Chondrocyte (in vitro differentiated cells): ENCODE measurements around the gene MACROD2. TPM values are rescaled to one million over a fixed set of nuclear protein-coding genes. Genes with fewer than 3 reads are reported as not detected.

Experiments
- DNase-seq: peaks from one replicate; pipeline ENCODE4 v3.0.0; 2021; ENCODE audit warnings: mixed read lengths, low spot score
- H3K27ac Mint-ChIP-seq: one replicate; pipeline ENCODE4 v1.8.0; 2021; ENCODE audit warnings: mild to moderate bottlenecking, moderate library complexity, mixed read lengths; ENCODE audit not compliant: unreplicated experiment
- H3K27me3 Mint-ChIP-seq: 2 replicates; pipeline ENCODE4 v1.8.0; 2021; ENCODE audit warnings: low read depth, mixed read lengths
- H3K36me3 Mint-ChIP-seq: 2 replicates; pipeline ENCODE4 v1.8.0; 2021; ENCODE audit warnings: low read depth, mixed read lengths
- H3K4me1 Mint-ChIP-seq: 2 replicates; pipeline ENCODE4 v1.8.0; 2021; ENCODE audit warnings: low read depth, mild to moderate bottlenecking, mixed read lengths
- H3K4me3 Mint-ChIP-seq: one replicate; pipeline ENCODE4 v1.8.0; 2021; ENCODE audit warnings: mild to moderate bottlenecking, moderate library complexity, mixed read lengths; ENCODE audit not compliant: unreplicated experiment
- H3K9me3 Mint-ChIP-seq: 2 replicates; pipeline ENCODE4 v1.8.0; 2021; ENCODE audit warnings: low read depth, mixed read lengths
- total RNA-seq: library from RNA; stranded (reverse); gene quantifications from 3 replicates; pipeline ENCODE4 v1.2.1, GENCODE V29; 2021
- TF ChIP-seq, protein P1 (sequence below): fragments of 200-600 bp; sonication (generic); IDR thresholded peaks from 2 replicates; pipeline ENCODE4 v1.5.0; 2021; ENCODE audit warnings: antibody characterized with exemption, mild to moderate bottlenecking, moderate library complexity

MACROD2 gene
- total RNA-seq, 1 donor from 2014 or later = 3.2 TPM

DNA sequence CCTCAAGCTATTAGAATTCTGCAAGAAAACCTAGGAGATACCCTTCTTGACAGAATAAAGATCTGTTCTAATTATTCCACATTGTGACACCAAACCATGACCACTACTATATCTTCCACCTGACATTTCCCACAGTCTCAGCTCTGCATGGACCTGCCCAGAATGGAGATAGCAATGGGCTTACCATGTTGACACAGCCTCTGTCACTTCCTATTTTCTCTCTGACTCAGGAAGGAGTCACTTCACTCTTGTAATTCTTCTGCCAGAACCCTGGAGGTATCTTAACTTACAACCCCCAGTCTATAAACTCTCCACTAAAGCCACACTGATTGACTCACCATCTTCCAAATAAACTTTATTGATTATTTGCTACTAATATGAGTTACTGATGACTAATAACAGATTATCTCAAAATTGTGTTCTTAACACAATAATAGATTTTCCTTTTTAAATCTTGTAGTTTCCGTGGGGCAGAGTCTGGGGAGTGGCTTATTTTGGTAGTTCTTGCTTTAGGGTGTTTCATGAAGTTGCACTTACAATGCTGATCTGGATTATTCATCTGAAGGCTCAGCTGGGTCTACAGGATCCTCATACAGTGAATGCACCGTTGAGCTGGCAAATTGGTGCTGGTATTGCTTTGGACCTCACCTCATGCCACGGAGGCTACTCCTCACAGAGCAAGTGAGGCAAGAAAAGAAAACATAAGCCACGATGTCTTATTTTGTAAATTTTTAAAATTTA lies 1708.0 kb downstream of the MACROD2 start:
- no peaks in the 10 kb centered on the region for H3K36me3 Mint-ChIP-seq
- no peaks in the 10 kb centered on the region for H3K27me3 Mint-ChIP-seq
- H3K4me1 Mint-ChIP-seq = peaks cover 19% of the 10 kb centered on the region
- H3K4me3 Mint-ChIP-seq = no peak overlapping the region
- peaks cover 4% of the 10 kb centered on the region for H3K9me3 Mint-ChIP-seq
- DNase-seq = no peak
- no peak overlapping the region for H3K27ac Mint-ChIP-seq
- TF ChIP-seq, protein P1, sequence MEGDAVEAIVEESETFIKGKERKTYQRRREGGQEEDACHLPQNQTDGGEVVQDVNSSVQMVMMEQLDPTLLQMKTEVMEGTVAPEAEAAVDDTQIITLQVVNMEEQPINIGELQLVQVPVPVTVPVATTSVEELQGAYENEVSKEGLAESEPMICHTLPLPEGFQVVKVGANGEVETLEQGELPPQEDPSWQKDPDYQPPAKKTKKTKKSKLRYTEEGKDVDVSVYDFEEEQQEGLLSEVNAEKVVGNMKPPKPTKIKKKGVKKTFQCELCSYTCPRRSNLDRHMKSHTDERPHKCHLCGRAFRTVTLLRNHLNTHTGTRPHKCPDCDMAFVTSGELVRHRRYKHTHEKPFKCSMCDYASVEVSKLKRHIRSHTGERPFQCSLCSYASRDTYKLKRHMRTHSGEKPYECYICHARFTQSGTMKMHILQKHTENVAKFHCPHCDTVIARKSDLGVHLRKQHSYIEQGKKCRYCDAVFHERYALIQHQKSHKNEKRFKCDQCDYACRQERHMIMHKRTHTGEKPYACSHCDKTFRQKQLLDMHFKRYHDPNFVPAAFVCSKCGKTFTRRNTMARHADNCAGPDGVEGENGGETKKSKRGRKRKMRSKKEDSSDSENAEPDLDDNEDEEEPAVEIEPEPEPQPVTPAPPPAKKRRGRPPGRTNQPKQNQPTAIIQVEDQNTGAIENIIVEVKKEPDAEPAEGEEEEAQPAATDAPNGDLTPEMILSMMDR = no peak

DNA sequence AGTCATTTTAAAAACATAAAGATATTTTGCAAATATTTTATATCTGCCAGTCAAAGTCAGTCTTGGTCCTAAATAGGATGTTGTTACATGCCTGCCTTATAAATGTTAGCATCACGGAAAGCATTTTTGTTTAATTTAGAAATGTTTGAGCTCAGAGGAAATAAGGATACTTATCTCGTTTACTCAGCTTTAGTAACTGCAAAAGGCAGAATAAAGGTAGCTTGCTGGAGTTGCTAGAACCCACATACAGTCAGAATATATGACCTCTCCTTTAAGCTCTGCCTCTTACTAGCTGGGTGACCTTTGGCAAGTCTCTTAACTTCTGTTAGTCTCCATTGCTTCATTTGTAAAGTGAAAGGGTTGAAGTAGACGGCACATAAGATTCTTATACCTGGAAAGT lies 1710.7 kb downstream of the MACROD2 start:
- no peak overlapping the region for H3K4me3 Mint-ChIP-seq
- H3K4me1 Mint-ChIP-seq = peaks cover 19% of the 10 kb centered on the region
- H3K9me3 Mint-ChIP-seq = peaks cover 4% of the 10 kb centered on the region
- no peak for DNase-seq
- no peaks in the 10 kb centered on the region for H3K36me3 Mint-ChIP-seq
- no peaks in the 10 kb centered on the region for H3K27me3 Mint-ChIP-seq
- TF ChIP-seq, protein P1 = no peak
- H3K27ac Mint-ChIP-seq = no peak overlapping the region

DNA sequence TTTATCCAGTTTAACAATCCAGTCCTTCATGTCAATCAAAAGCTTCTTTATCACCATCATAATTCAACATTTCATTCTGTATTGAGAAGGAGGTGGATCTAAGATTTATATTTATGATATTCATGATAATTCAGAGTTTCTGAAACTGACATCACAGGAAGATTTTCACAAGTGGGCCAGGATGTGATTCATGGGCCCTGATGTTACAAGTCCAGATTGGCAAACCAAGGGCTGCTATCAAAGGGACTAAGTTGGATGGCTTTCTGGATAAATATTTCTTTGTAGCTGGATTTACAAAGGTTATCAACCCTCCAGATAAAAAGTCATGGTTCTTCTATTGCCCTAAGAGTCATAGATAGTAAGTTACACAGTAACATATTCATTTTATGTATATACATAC lies 1711.4 kb downstream of the MACROD2 start:
- H3K9me3 Mint-ChIP-seq = peaks cover 4% of the 10 kb centered on the region
- TF ChIP-seq, protein P1 = no peak
- no peak overlapping the region for H3K4me3 Mint-ChIP-seq
- DNase-seq = no peak
- no peaks in the 10 kb centered on the region for H3K36me3 Mint-ChIP-seq
- peaks cover 19% of the 10 kb centered on the region for H3K4me1 Mint-ChIP-seq
- H3K27me3 Mint-ChIP-seq = no peaks in the 10 kb centered on the region
- H3K27ac Mint-ChIP-seq = no peak overlapping the region

DNA sequence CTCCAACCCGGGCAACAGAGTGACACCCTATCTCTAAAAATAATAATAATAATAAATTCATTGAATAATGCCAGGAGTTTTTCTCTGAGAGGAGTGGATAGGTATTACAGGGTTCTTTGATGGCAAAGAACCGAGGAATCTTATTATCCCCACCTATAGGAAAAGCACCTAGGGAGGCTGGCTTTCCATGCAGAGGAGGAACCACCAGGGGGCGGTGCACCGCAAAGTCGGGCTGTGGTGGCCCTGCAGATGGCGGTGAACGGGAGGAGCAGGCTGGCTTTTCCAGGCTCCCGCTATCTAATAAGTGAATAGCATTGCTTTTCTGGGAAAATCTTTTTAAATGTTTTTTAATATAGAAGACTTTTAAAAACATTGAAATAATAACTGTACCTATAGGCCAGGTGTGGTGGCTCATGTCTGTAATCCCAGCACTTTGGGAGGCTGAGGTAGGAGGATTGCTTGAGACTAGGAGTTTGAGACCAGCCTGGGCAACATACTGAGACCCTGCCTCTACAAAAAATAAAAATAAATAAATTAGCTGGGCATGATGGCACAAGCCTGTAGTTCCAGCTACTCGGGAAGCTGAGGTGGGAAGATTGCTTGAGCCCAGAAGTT lies 1713.8 kb downstream of the MACROD2 start:
- Mint-ChIP-seq H3K9me3 (no peaks in the 10 kb centered on the region), H3K27me3 (no peaks in the 10 kb centered on the region), H3K4me3 (no peak overlapping the region), H3K36me3 (no peaks in the 10 kb centered on the region), H3K27ac (no peak overlapping the region), H3K4me1 (no peaks in the 10 kb centered on the region)
- DNase-seq = no peak
- TF ChIP-seq, protein P1 = peak; percentile 79

DNA sequence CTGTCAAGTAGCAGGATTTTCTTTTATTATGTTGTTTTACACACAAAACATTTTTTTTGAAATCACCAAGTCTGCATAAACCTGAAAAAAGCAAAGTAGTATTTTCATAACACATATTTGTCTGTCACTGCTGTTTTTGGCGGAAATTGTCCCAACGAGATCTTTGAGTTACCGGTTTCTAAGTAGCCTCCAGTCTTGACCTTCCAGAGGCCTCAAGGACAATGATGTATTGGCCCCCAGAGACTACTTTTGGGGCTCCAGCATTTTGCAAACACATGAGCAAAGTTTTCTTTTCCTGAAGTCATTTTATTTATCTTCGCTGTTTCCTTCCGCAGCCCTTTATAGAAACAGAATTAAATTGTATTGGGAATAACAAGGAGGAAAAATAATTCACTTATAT lies 1715.3 kb downstream of the MACROD2 start:
- Mint-ChIP-seq H3K9me3 (no peaks in the 10 kb centered on the region), H3K36me3 (no peaks in the 10 kb centered on the region), H3K4me3 (no peak overlapping the region), H3K4me1 (no peaks in the 10 kb centered on the region), H3K27me3 (no peaks in the 10 kb centered on the region), H3K27ac (no peak overlapping the region)
- no peak for DNase-seq
- TF ChIP-seq, protein P1 = no peak
